Suppressor macrophage (primary cell): ENCODE results near the gene DLX1.
A peak's percentile ranks its signal among the peaks of the same experiment; 100 is the strongest.
"Not testable (repeated sequence)": the region's sequence is repeated elsewhere in the genome, so short reads cannot be mapped to it uniquely, and the experiment has no call there.

Source experiments
- DNase-seq, 4 experiments: peaks; one replicate each; pipeline ENCODE4 v3.0.0-alpha.2; 2020 to 2022

DLX1 gene

GRCh38 chr2:172098650-172099471 lies 13.6 kb downstream of the DLX1 start:
- DNase-seq, result peak in 3 of 4 experiments; percentile 57 to 74 (median 63)

- DNase-seq, result no peak
Observed at GRCh38 chr2:172099472-172100079, 14.3 kb downstream of the DLX1 start.

GRCh38 chr2:172100080-172100934 lies 15.0 kb downstream of the DLX1 start:
- no peak for DNase-seq

GRCh38 chr2:172100935-172101820 lies 15.9 kb downstream of the DLX1 start:
- DNase-seq, result peak in 1 of 4 experiments; percentile 48

GRCh38 chr2:172101821-172102390 lies 16.6 kb downstream of the DLX1 start:
- DNase-seq, result no peak

- peak; percentile 81 to 88 (median 85) for DNase-seq
Observed at GRCh38 chr2:172102391-172103359, 17.4 kb downstream of the DLX1 start, which contains the start of gene DLX2. DLX2 (minus strand) TSS chr2:172102900; CDS start chr2:172102538, 362 bp downstream.

GRCh38 chr2:172103471-172104272 lies 18.4 kb downstream of the DLX1 start:
- DNase-seq, result peak; percentile 83 to 92 (median 90)

GRCh38 chr2:172105471-172106107 lies 20.3 kb downstream of the DLX1 start:
- peak in 1 of 4 experiments; percentile 24 for DNase-seq

- DNase-seq, result peak in 3 of 4 experiments; percentile 61 to 79 (median 71)
Observed at GRCh38 chr2:172106108-172106961, 21.0 kb downstream of the DLX1 start.

- DNase-seq, result no peak
Observed at GRCh38 chr2:172107690-172108586, 22.6 kb downstream of the DLX1 start.

- DNase-seq, result no peak
Observed at GRCh38 chr2:172108587-172108930, 23.3 kb downstream of the DLX1 start.

GRCh38 chr2:172109256-172109987 lies 24.1 kb downstream of the DLX1 start:
- no peak for DNase-seq

GRCh38 chr2:172109988-172110811 lies 24.9 kb downstream of the DLX1 start:
- DNase-seq, result no peak

GRCh38 chr2:172113617-172114016 lies 28.3 kb downstream of the DLX1 start:
- DNase-seq, result no peak

GRCh38 chr2:172114176-172114575 lies 28.9 kb downstream of the DLX1 start:
- DNase-seq, result not testable (repeated sequence)
